ENCODE data around the gene IQSEC1. TPM values are rescaled to one million over a fixed set of nuclear protein-coding genes. Genes with fewer than 3 reads are reported as not detected.

Gene IQSEC1
- total and polyA plus RNA-seq, 2 of the 8 experiments (the other 6 are each of a cell fraction or from before 2014, with no cell fraction given): 6.8 to 28.8 TPM

DNA sequence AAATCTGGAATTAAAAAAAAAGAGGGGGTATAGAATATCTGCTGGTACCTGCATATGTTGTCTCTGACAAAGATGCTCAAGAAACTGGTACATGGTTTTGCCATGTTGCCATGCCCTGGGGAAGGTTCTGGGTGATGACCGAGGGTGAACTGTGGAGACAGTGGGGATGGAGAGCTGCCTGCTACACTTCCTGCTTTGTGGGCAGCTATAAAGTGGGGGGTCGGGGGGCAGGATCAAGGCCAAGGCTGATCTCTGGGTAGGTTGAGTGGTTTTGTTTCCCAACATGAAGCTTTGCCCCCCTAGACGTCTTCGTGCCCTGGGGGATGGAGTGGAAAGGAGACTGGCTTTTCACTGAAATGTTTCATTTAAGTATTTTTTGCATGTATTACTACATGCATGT lies 74.6 kb downstream of the IQSEC1 start:
- CTCF ChIA-PET (ENCODE audit: partially characterized antibody): interaction anchor here (0.8 to 2.0 kb wide), 9 partner anchors 9 to 41 kb away, joined by 3 to 9 read pairs (median 4); no protein-coding TSS in a partner anchor
- no peak overlapping the region for H3K14ac ChIP-seq (ENCODE audit: insufficient read length)
- no peak overlapping the region for H3K4ac ChIP-seq (replicated peaks; ENCODE audit: insufficient read length, low read depth, low read length)
- no peak overlapping the region for H4K91ac ChIP-seq (replicated peaks; ENCODE audit: insufficient read length, low read length)
- H2BK120ac ChIP-seq (replicated peaks; ENCODE audit: low read depth, low read length): no peak overlapping the region
- DNase-seq (ENCODE audit: low read depth in 1 of 2, low spot score in 2 of 2) (no peak), FAIRE-seq (no peak)
- no peak overlapping the region for H2BK15ac ChIP-seq (ENCODE audit: low read length)
- TF ChIP-seq MAX (IDR thresholded peaks at IDR 0.05) (no peak), RBBP5 (IDR thresholded peaks at IDR 0.05; ENCODE audit: borderline replicate concordance, low read depth, low read length) (no peak), SP1 (IDR thresholded peaks at IDR 0.05; ENCODE audit: low read depth, low read length) (no peak), KDM5A (IDR thresholded peaks at IDR 0.05; ENCODE audit: low read length) (no peak), SP2 (IDR thresholded peaks at IDR 0.05; ENCODE audit: low read length) (no peak), GABPA (IDR thresholded peaks at IDR 0.05; ENCODE audit: borderline replicate concordance, insufficient read depth, low read length) (no peak)
- peaks cover 0 to 2% (median under 1%) of the 10 kb centered on the region in 4 experiments; a peak in 1 of 7 replicates for H3K27me3 ChIP-seq (replicated peaks in 1 of 4; ENCODE audit: control insufficient read depth in 3 of 4, extremely low read depth in 1 of 4, insufficient read depth in 3 of 4, low read length in 3 of 4)
- WGBS, 2 experiments (ENCODE audit: extremely low coverage in 1 of 2, insufficient coverage in 1 of 2, insufficient read length in 1 of 2, insufficient replicate concordance in 2 of 2, low coverage in 1 of 2, low lambda C conversion rate in 2 of 2, missing lambda C conversion rate in 1 of 2): 89% methylated on average over 4 of the region's 4 CpGs; no CpG with 5 or more reads in 1 of the 2 experiments
- no peak overlapping the region for H3K27ac ChIP-seq (ENCODE audit: low read depth, low read length)
- no peak overlapping the region for H2AK5ac ChIP-seq (ENCODE audit: low read depth, low read length)
- H4K20me1 ChIP-seq (replicated peaks in 1 of 2; ENCODE audit: control insufficient read depth in 1 of 2, insufficient read depth in 2 of 2, low read length in 2 of 2): peaks cover 0 to 3% of the 10 kb centered on the region in 2 experiments
- peaks cover 0 to 5% (median 2%) of the 10 kb centered on the region in 4 experiments; a peak in 3 of 7 replicates for H3K4me1 ChIP-seq (replicated peaks in 1 of 4; ENCODE audit: control insufficient read depth in 3 of 4, insufficient read depth in 4 of 4, low read length in 3 of 4)
- no peak overlapping the region for H2BK12ac ChIP-seq (ENCODE audit: low read depth, low read length)
- no peak overlapping the region for H2BK20ac ChIP-seq (ENCODE audit: low read length)
- peaks cover 8% of the 10 kb centered on the region; the same call in 1 of the 2 replicates for H3K23me2 ChIP-seq (ENCODE audit: low read depth, low read length)
- no peak overlapping the region for H3K56ac ChIP-seq (replicated peaks; ENCODE audit: insufficient read length, low read depth, low read length)
- no peak overlapping the region for H3K9ac ChIP-seq (replicated peaks in 1 of 4; ENCODE audit: extremely low read depth in 1 of 4, low read depth in 3 of 4, low read length in 3 of 4)
- no peak overlapping the region for H3K4me2 ChIP-seq (ENCODE audit: insufficient read depth in 1 of 2, low read depth in 2 of 2, low read length in 2 of 2)
- H3K79me2 ChIP-seq (ENCODE audit: control insufficient read depth in 1 of 2, insufficient read depth in 2 of 2, low read length in 2 of 2): no peaks in the 10 kb centered on the region
- POLR2A ChIA-PET (ENCODE audit: partially characterized antibody): no interaction called here
- H4K8ac ChIP-seq (ENCODE audit: extremely low read depth, insufficient read depth, low read length): no peak overlapping the region
- no peak overlapping the region for H2BK5ac ChIP-seq (ENCODE audit: low read depth, low read length)
- H3K36me3 ChIP-seq (ENCODE audit: control insufficient read depth in 2 of 4, insufficient read depth in 4 of 4, low read length in 3 of 4): no peaks in the 10 kb centered on the region
- H3K23ac ChIP-seq (ENCODE audit: insufficient read length): no peak overlapping the region
- no peak overlapping the region for H3K4me3 ChIP-seq (ENCODE audit: extremely low read depth in 1 of 4, insufficient read depth in 2 of 4, low read depth in 3 of 4, low read length in 4 of 4)
- no peaks in the 10 kb centered on the region for H3K9me3 ChIP-seq (ENCODE audit: insufficient read depth in 2 of 2, low read depth in 1 of 2, low read length in 1 of 2)
- no peaks in the 10 kb centered on the region for H3K79me1 ChIP-seq (ENCODE audit: low read depth, low read length)
- no peak overlapping the region for H2AFZ ChIP-seq (ENCODE audit: low read length)
- no peak overlapping the region for H3K18ac ChIP-seq (ENCODE audit: extremely low read depth, low read length)
- no peak overlapping the region for H4K5ac ChIP-seq (ENCODE audit: insufficient read length, low read depth, low read length)
